WTC11 (cell line): ENCODE data around the gene BATF. TPM values are rescaled to one million over a fixed set of nuclear protein-coding genes. Genes with fewer than 3 reads are reported as not detected.

Experiments used
- ATAC-seq: fragments of 200-7000 bp; cut with Tn5 transposase; 2 replicates; pipeline ENCODE4 v1.10.0; 2021; ENCODE audit warnings: mild to moderate bottlenecking, moderate library complexity
- CTCF ChIA-PET: fragments of 300-600 bp; sonication (Branson Sonifier 250); formaldehyde crosslinking; loops from one replicate; lab custom pipeline; 2021; ENCODE audit warnings: antibody characterized with exemption; lab: Charles Lee
- POLR2A ChIA-PET: fragments of 350-600 bp; sonication (Branson Sonifier 250); formaldehyde crosslinking; loops from one replicate; lab custom pipeline; 2021; ENCODE audit warnings: antibody characterized with exemption; lab: Charles Lee
- DNase-seq: peaks from one replicate; pipeline ENCODE4 v3.0.0; 2021; ENCODE audit warnings: low spot score
- H3K27ac Mint-ChIP-seq: 2 replicates; pipeline ENCODE4 v1.8.0; 2021; ENCODE audit warnings: mixed read lengths
- H3K27me3 Mint-ChIP-seq: 2 replicates; pipeline ENCODE4 v1.8.0; 2021; ENCODE audit warnings: low read depth, mild to moderate bottlenecking, moderate library complexity, mixed read lengths
- H3K36me3 Mint-ChIP-seq: 2 replicates; pipeline ENCODE4 v1.8.0; 2021; ENCODE audit warnings: mixed read lengths
- H3K4me1 Mint-ChIP-seq: 2 replicates; pipeline ENCODE4 v1.8.0; 2022; ENCODE audit warnings: mixed read lengths
- H3K4me3 Mint-ChIP-seq: 2 replicates; pipeline ENCODE4 v1.8.0; 2021; ENCODE audit warnings: mild to moderate bottlenecking, moderate library complexity, mixed read lengths
- H3K9me3 Mint-ChIP-seq: 2 replicates; pipeline ENCODE4 v1.8.0; 2021; ENCODE audit warnings: mixed read lengths
- AR ChIP-seq: fragments of 250-450 bp; sonication (Bioruptor Pico); IDR thresholded peaks from 2 replicates; pipeline ENCODE4 v1.9.0; 2021; ENCODE audit warnings: mild to moderate bottlenecking
- CREM ChIP-seq: sonication (generic); formaldehyde crosslinking; IDR thresholded peaks from 2 replicates; pipeline ENCODE4 v1.8.1; 2022; ENCODE audit warnings: mild to moderate bottlenecking, missing genetic modification reagents, moderate library complexity
- ESRRA ChIP-seq: sonication (generic); formaldehyde crosslinking; IDR thresholded peaks from 2 replicates; pipeline ENCODE4 v1.8.1; 2022; ENCODE audit warnings: mild to moderate bottlenecking, missing genetic modification reagents, borderline replicate concordance
- ETV6 ChIP-seq: sonication (generic); formaldehyde crosslinking; IDR thresholded peaks from 2 replicates; pipeline ENCODE4 v1.8.1; 2022; ENCODE audit warnings: mild to moderate bottlenecking, missing genetic modification reagents
- FOXK1 ChIP-seq: sonication (generic); formaldehyde crosslinking; IDR thresholded peaks from 2 replicates; pipeline ENCODE4 v1.8.0; 2022; ENCODE audit warnings: mild to moderate bottlenecking, moderate library complexity, missing genetic modification reagents
- FOXP1 ChIP-seq: sonication (generic); formaldehyde crosslinking; IDR thresholded peaks from 2 replicates; pipeline ENCODE4 v1.8.0; 2022; ENCODE audit warnings: missing genetic modification reagents, mild to moderate bottlenecking, moderate library complexity, borderline replicate concordance
- HMGA2 ChIP-seq: fragments of 250-450 bp; sonication (Bioruptor Pico); IDR thresholded peaks from 2 replicates; pipeline ENCODE4 v1.4.0; 2021; ENCODE audit warnings: mild to moderate bottlenecking, moderate library complexity
- IRF2 ChIP-seq: sonication (generic); formaldehyde crosslinking; IDR thresholded peaks from 2 replicates; pipeline ENCODE4 v1.8.0; 2022; ENCODE audit warnings: low read depth, missing genetic modification reagents, borderline replicate concordance
- KAT7 ChIP-seq: sonication (generic); formaldehyde crosslinking; IDR thresholded peaks from 2 replicates; pipeline ENCODE4 v1.8.1; 2023; ENCODE audit warnings: missing genetic modification reagents, mild to moderate bottlenecking, borderline replicate concordance
- NFATC4 ChIP-seq: fragments of 250-450 bp; sonication (Bioruptor Pico); IDR thresholded peaks from 2 replicates; pipeline ENCODE4 v1.9.0; 2021; ENCODE audit warnings: mild to moderate bottlenecking
- NFYB ChIP-seq: sonication (generic); formaldehyde crosslinking; conservative IDR thresholded peaks from 2 replicates; pipeline ENCODE4 v1.8.0; 2022; ENCODE audit warnings: low read depth, missing genetic modification reagents
- NR3C1 ChIP-seq: sonication (generic); formaldehyde crosslinking; conservative IDR thresholded peaks from 2 replicates; pipeline ENCODE4 v1.8.1; 2023; ENCODE audit warnings: low read depth, mild to moderate bottlenecking, missing genetic modification reagents
- SMAD4 ChIP-seq: sonication (generic); formaldehyde crosslinking; IDR thresholded peaks from 2 replicates; pipeline ENCODE4 v1.8.0; 2022; ENCODE audit warnings: mild to moderate bottlenecking, missing genetic modification reagents
- TP53 ChIP-seq: sonication (generic); formaldehyde crosslinking; IDR thresholded peaks from 2 replicates; pipeline ENCODE4 v1.8.1; 2023; ENCODE audit warnings: mild to moderate bottlenecking, missing genetic modification reagents
- ZBTB43 ChIP-seq: sonication (generic); formaldehyde crosslinking; IDR thresholded peaks from 2 replicates; pipeline ENCODE4 v1.8.1; 2023; ENCODE audit warnings: mild to moderate bottlenecking, missing genetic modification reagents
- ZNF138 ChIP-seq: sonication (generic); formaldehyde crosslinking; conservative IDR thresholded peaks from 2 replicates; pipeline ENCODE4 v1.8.1; 2022; ENCODE audit warnings: mild to moderate bottlenecking, moderate library complexity, missing genetic modification reagents
- ZNF423 ChIP-seq: fragments of 250-450 bp; sonication (Bioruptor Pico); IDR thresholded peaks from 2 replicates; pipeline ENCODE4 v2.1.2; 2022; ENCODE audit warnings: mild to moderate bottlenecking, moderate library complexity
- ZNF671 ChIP-seq: fragments of 250-450 bp; sonication (Bioruptor Pico); IDR thresholded peaks from 2 replicates; pipeline ENCODE4 v1.8.0; 2021; ENCODE audit warnings: mild to moderate bottlenecking
- total RNA-seq: library from RNA; stranded (reverse); gene quantifications from 3 replicates; pipeline ENCODE4 v1.2.3, GENCODE V29; 2021
- TF ChIP-seq, protein P1 (sequence below): sonication (generic); formaldehyde crosslinking; IDR thresholded peaks from 2 replicates; pipeline ENCODE4 v1.8.1; 2022; ENCODE audit warnings: low read depth, mild to moderate bottlenecking, moderate library complexity, missing genetic modification reagents, borderline replicate concordance
- TF ChIP-seq, protein P2 (sequence below): sonication (generic); formaldehyde crosslinking; IDR thresholded peaks from 2 replicates; pipeline ENCODE4 v1.8.0; 2023; ENCODE audit warnings: missing genetic modification reagents, mild to moderate bottlenecking, borderline replicate concordance

Gene BATF
- total RNA-seq, 1 experiment from 2014 or later, result not detected

DNA sequence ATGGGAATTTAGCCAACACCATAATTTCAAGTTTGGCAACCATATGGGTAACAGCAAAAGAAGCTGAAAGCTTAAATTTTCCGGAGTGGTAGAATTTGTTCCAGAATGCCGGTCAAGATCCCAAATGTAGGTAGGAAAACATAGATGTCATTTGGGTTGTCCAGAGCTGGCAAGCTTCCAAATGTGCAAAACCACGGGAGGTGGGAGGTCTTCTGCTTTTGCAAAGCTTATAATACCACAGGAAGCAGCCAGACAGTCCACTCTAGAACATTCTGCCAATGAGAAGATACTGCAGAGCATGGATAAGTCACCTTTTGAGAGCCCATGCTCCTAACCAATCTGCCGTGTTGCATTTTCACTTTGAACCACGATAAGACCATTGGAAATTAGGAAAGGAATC lies 26.4 kb upstream of the BATF start:
- Mint-ChIP-seq H3K27ac (no peak overlapping the region), H3K27me3 (no peaks in the 10 kb centered on the region), H3K9me3 (0 out of 2 replicates have a peak, but pooled peaks cover 4% of the 10 kb centered on the region), H3K4me3 (no peak overlapping the region), H3K36me3 (no peaks in the 10 kb centered on the region), H3K4me1 (no peaks in the 10 kb centered on the region)
- ChIA-PET CTCF (interaction anchor here (0.9 to 2.8 kb wide), 3 partner anchors 11 to 65 kb away, joined by 3 to 13 read pairs (median 5); no protein-coding TSS in a partner anchor), POLR2A (no interaction called here)
- TF ChIP-seq AR (no peak), SMAD4 (CRISPR knock-in tag) (no peak), FOXK1 (CRISPR knock-in tag) (no peak), ZBTB43 (no peak), KAT7 (CRISPR knock-in tag) (no peak), ETV6 (no peak), ZNF423 (CRISPR knock-in tag) (no peak)
- ATAC-seq (no peak), DNase-seq (no peak)

DNA sequence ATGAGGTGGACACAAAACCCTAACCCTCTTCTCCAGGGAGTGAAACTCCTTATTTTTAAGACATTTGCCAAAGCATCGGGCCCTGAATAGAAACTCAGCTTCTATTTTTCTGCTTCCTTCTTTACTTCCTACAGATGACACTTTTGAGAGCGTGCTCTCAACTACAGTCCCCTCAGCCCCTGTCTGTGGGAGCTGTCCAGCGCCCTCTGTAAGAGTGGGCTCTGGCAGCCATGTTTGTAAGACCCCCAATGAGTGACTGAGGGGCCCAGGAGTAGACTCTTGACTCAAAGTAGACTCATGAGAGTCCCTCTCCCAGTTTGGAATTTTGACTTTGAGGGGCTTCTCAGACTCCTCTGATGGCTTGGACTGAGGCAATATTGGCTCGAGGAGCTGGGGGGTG lies 25.5 kb upstream of the BATF start:
- H3K27me3 Mint-ChIP-seq, result no peaks in the 10 kb centered on the region
- no peaks in the 10 kb centered on the region for H3K36me3 Mint-ChIP-seq
- ChIA-PET POLR2A (no interaction called here), CTCF (interaction anchor here (1.2 to 2.8 kb wide), 3 partner anchors 19 to 64 kb away, joined by 4 to 13 read pairs (median 4); no protein-coding TSS in a partner anchor)
- H3K9me3 Mint-ChIP-seq, result 0 out of 2 replicates have a peak, but pooled peaks cover 4% of the 10 kb centered on the region
- no peak for ATAC-seq
- DNase-seq, result no peak
- no peaks in the 10 kb centered on the region for H3K4me1 Mint-ChIP-seq
- TF ChIP-seq NR3C1 (CRISPR knock-in tag), result no peak
- no peak for TF ChIP-seq ESRRA (CRISPR knock-in tag)
- no peak for TF ChIP-seq NFATC4 (CRISPR knock-in tag)
- TF ChIP-seq IRF2 (CRISPR knock-in tag), result no peak
- TF ChIP-seq ZNF671 (CRISPR knock-in tag), result no peak
- TF ChIP-seq, protein P1, sequence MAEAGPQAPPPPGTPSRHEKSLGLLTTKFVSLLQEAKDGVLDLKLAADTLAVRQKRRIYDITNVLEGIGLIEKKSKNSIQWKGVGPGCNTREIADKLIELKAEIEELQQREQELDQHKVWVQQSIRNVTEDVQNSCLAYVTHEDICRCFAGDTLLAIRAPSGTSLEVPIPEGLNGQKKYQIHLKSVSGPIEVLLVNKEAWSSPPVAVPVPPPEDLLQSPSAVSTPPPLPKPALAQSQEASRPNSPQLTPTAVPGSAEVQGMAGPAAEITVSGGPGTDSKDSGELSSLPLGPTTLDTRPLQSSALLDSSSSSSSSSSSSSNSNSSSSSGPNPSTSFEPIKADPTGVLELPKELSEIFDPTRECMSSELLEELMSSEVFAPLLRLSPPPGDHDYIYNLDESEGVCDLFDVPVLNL, result no peak
- TF ChIP-seq ZNF138 (CRISPR knock-in tag), result no peak
- TF ChIP-seq ZNF423 (CRISPR knock-in tag), result no peak
- no peak for TF ChIP-seq FOXP1
- TF ChIP-seq, protein P2, sequence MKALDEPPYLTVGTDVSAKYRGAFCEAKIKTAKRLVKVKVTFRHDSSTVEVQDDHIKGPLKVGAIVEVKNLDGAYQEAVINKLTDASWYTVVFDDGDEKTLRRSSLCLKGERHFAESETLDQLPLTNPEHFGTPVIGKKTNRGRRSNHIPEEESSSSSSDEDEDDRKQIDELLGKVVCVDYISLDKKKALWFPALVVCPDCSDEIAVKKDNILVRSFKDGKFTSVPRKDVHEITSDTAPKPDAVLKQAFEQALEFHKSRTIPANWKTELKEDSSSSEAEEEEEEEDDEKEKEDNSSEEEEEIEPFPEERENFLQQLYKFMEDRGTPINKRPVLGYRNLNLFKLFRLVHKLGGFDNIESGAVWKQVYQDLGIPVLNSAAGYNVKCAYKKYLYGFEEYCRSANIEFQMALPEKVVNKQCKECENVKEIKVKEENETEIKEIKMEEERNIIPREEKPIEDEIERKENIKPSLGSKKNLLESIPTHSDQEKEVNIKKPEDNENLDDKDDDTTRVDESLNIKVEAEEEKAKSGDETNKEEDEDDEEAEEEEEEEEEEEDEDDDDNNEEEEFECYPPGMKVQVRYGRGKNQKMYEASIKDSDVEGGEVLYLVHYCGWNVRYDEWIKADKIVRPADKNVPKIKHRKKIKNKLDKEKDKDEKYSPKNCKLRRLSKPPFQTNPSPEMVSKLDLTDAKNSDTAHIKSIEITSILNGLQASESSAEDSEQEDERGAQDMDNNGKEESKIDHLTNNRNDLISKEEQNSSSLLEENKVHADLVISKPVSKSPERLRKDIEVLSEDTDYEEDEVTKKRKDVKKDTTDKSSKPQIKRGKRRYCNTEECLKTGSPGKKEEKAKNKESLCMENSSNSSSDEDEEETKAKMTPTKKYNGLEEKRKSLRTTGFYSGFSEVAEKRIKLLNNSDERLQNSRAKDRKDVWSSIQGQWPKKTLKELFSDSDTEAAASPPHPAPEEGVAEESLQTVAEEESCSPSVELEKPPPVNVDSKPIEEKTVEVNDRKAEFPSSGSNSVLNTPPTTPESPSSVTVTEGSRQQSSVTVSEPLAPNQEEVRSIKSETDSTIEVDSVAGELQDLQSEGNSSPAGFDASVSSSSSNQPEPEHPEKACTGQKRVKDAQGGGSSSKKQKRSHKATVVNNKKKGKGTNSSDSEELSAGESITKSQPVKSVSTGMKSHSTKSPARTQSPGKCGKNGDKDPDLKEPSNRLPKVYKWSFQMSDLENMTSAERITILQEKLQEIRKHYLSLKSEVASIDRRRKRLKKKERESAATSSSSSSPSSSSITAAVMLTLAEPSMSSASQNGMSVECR, result no peak
- TF ChIP-seq NFYB (CRISPR knock-in tag), result no peak
- no peak for TF ChIP-seq TP53 (CRISPR knock-in tag)
- TF ChIP-seq CREM (CRISPR knock-in tag), result no peak
- no peak for TF ChIP-seq HMGA2
- no peak overlapping the region for H3K27ac Mint-ChIP-seq
- no peak overlapping the region for H3K4me3 Mint-ChIP-seq
